Keratinocyte (primary cell): Measurements from ENCODE around the gene MC1R. TPM values are rescaled to one million over a fixed set of nuclear protein-coding genes. Genes with fewer than 3 reads are reported as not detected.

ENCODE experiments used
- DNase-seq: peaks from one replicate; pipeline ENCODE4 v3.0.0-alpha.2; 2011; ENCODE audit warnings: low read depth, missing footprints, low spot score
- FAIRE-seq: peaks from 2 replicates; lab custom pipeline; 2011; peaks lifted over from hg19 to GRCh38; lab: Jason Lieb, UNC
- H2AFZ ChIP-seq: 2 replicates; pipeline ENCODE4 v1.6.0; 2012; ENCODE audit warnings: low read length, control low read depth, inconsistent platforms; ENCODE audit not compliant: control insufficient read depth
- H3K27ac ChIP-seq: 2 replicates; pipeline ENCODE4 v1.5.1; 2011; ENCODE audit warnings: low read length; ENCODE audit not compliant: control insufficient read depth, insufficient read depth
- H3K27me3 ChIP-seq: 3 replicates; pipeline ENCODE4 v1.6.0; 2011; ENCODE audit warnings: low read length; ENCODE audit not compliant: control insufficient read depth, insufficient read depth; ENCODE audit errors: extremely low read depth
- H3K36me3 ChIP-seq, 2 experiments: 2 replicates in 1 of 2; 3 replicates in 1 of 2; pipeline ENCODE4 v1.5.1; 2011; ENCODE audit warnings: low read length in 2 of 2, mild to moderate bottlenecking in 1 of 2; ENCODE audit not compliant: control insufficient read depth in 2 of 2, insufficient read depth in 2 of 2; ENCODE audit errors: extremely low read depth in 1 of 2
- H3K4me1 ChIP-seq: 3 replicates; pipeline ENCODE4 v1.5.1; 2011; ENCODE audit warnings: low read length; ENCODE audit not compliant: control insufficient read depth, insufficient read depth; ENCODE audit errors: extremely low read depth
- H3K4me2 ChIP-seq: 3 replicates; pipeline ENCODE4 v1.6.0; 2011; ENCODE audit warnings: low read depth, low read length; ENCODE audit not compliant: control insufficient read depth, insufficient read depth; ENCODE audit errors: extremely low read depth
- H3K4me3 ChIP-seq, 3 experiments: fragments of 200-600 bp in 1 of 3; sonication (generic) in 1 of 3; 2 replicates in 2 of 3; 3 replicates in 1 of 3; pipeline ENCODE4 v1.5.1; 2011 to 2016; ENCODE audit warnings: low read length in 3 of 3, mild to moderate bottlenecking in 3 of 3, control low read depth in 2 of 3, inconsistent platforms in 1 of 3, low read depth in 1 of 3, mixed read lengths in 1 of 3, mixed run types in 1 of 3, moderate library complexity in 1 of 3; ENCODE audit not compliant: control insufficient read depth in 2 of 3, insufficient read depth in 2 of 3; ENCODE audit errors: extremely low read depth in 1 of 3
- H3K79me2 ChIP-seq: 2 replicates; pipeline ENCODE4 v1.6.0; 2012; ENCODE audit warnings: low read length; ENCODE audit not compliant: control insufficient read depth, insufficient read depth
- H3K9ac ChIP-seq: 3 replicates; pipeline ENCODE4 v1.6.0; 2011; ENCODE audit warnings: low read length; ENCODE audit not compliant: control insufficient read depth, insufficient read depth; ENCODE audit errors: extremely low read depth
- H3K9me1 ChIP-seq: 3 replicates; pipeline ENCODE4 v1.6.0; 2011; ENCODE audit warnings: low read length; ENCODE audit not compliant: control insufficient read depth, insufficient read depth; ENCODE audit errors: extremely low read depth
- H3K9me3 ChIP-seq: 2 replicates; pipeline ENCODE4 v1.5.1; 2012; ENCODE audit warnings: low read depth, low read length; ENCODE audit not compliant: control insufficient read depth
- H4K20me1 ChIP-seq: 3 replicates; pipeline ENCODE4 v1.6.0; 2011; ENCODE audit warnings: low read length; ENCODE audit not compliant: control insufficient read depth, insufficient read depth; ENCODE audit errors: extremely low read depth
- CTCF ChIP-seq, 3 experiments: IDR thresholded peaks in 1 of 3; conservative IDR thresholded peaks in 1 of 3; optimal IDR thresholded peaks in 1 of 3; 2 replicates in 2 of 3; 3 replicates in 1 of 3; pipeline versions ENCODE3 to v1.5.1; 2011; ENCODE audit warnings: low read length in 3 of 3, mild to moderate bottlenecking in 3 of 3, moderate library complexity in 2 of 3, control low read depth in 1 of 3, inconsistent platforms in 1 of 3; ENCODE audit not compliant: insufficient read depth in 2 of 3; ENCODE audit errors: extremely low read depth in 1 of 3
- EZH2 ChIP-seq: IDR thresholded peaks from one replicate; pipeline ENCODE4 v1.6.1; 2012; ENCODE audit warnings: inconsistent platforms, mild to moderate bottlenecking, low read length, moderate library complexity
- dilution Hi-C: fragments of 300-500 bp; cut with MboI; formaldehyde crosslinking; loops from one replicate; pipeline ENCODE4 v1.7.0; 2020; ENCODE audit warnings: low sequenced_read_pairs; ENCODE audit not compliant: extremely low pct_ligation_motif_present
- polyA plus RNA-seq, 5 experiments: library from polyadenylated mRNA; depleted of rRNA in 3 of 5; stranded (reverse) in 3 of 5; stranded (forward) in 1 of 5; unstranded in 1 of 5; fragments of >200 nt; gene quantifications; 1 replicate in 1 of 5; 2 replicates in 3 of 5; 3 replicates in 1 of 5; pipeline versions ENCODE4 v1.2.1 to v1.2.3, GENCODE V29; 2011 to 2012; ENCODE audit warnings: missing spikeins in 2 of 5, low read depth in 1 of 5, low replicate concordance in 1 of 5

The MC1R gene
- polyA plus RNA-seq, 1 donor (not counting 4 experiments of a cell fraction or from before 2014, with no cell fraction given): 1.1 TPM

DNA sequence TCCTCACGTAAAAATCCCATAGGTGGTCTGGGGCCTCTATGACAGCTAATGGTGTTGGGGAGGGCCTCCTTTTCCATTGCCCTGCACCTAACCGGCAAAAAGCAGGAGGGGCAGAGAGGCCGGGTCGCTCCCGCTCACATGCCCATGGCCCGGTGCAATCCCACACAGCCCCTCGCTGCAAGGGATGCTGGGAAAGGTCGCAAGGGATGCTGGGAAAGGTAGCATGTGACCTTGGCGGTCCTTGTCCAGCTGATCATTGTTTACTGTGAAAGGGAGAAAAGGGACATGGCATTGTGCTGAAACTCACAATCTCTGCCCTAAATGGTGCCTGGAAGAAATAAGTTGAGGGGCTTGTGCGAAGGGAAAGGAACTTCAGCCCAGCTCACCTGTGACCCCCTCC, 39.9 kb downstream of the MC1R start:
- Histone ChIP-seq H3K36me3 (peaks cover 31 to 38% of the 10 kb centered on the region in 2 experiments), H3K4me2 (no peak overlapping the region)
- dilution Hi-C loops: no loop called here

GRCh38 chr16:89960966-89961365, 42.3 kb downstream of the MC1R start:
- Histone ChIP-seq H3K4me2 (no peak overlapping the region), H3K27ac (no peak overlapping the region), H3K9me3 (no peaks in the 10 kb centered on the region), H3K27me3 (no peaks in the 10 kb centered on the region), H3K79me2 (no peaks in the 10 kb centered on the region), H3K36me3 (peaks cover 21 to 30% of the 10 kb centered on the region in 2 experiments), H3K9ac (no peak overlapping the region), H4K20me1 (no peaks in the 10 kb centered on the region), H3K4me1 (no peaks in the 10 kb centered on the region), H3K9me1 (no peaks in the 10 kb centered on the region), H3K4me3 (no peak overlapping the region), H2AFZ (no peak overlapping the region)
- DNase-seq (no peak), FAIRE-seq (no peak)
- dilution Hi-C loops: no loop called here
- TF ChIP-seq EZH2 (no peak), CTCF (optimal IDR thresholded peaks at IDR 0.05 in 1 of 3, IDR thresholded peaks at IDR 0.05 in 1 of 3, conservative IDR thresholded peaks at IDR 0.05 in 1 of 3; ENCODE audit: extremely low read depth in 1 of 3, insufficient read depth in 2 of 3, low read length in 3 of 3) (no peak)

More for the DNA sequence above, 39.9 kb downstream of the MC1R start:
- Histone ChIP-seq H3K27ac (no peak overlapping the region), H2AFZ (no peak overlapping the region), H4K20me1 (no peaks in the 10 kb centered on the region), H3K27me3 (no peaks in the 10 kb centered on the region), H3K4me1 (no peaks in the 10 kb centered on the region), H3K9me1 (no peaks in the 10 kb centered on the region), H3K79me2 (peaks cover 6% of the 10 kb centered on the region), H3K9me3 (no peaks in the 10 kb centered on the region), H3K9ac (no peak overlapping the region), H3K4me3 (no peak overlapping the region)
- no peak for DNase-seq
- FAIRE-seq: no peak
- TF ChIP-seq CTCF (optimal IDR thresholded peaks at IDR 0.05 in 1 of 3, IDR thresholded peaks at IDR 0.05 in 1 of 3, conservative IDR thresholded peaks at IDR 0.05 in 1 of 3; ENCODE audit: extremely low read depth in 1 of 3, insufficient read depth in 2 of 3, low read length in 3 of 3) (no peak), EZH2 (no peak)
